Nephron (organoid): ENCODE data around the gene ODF2L.

Experiments
- H3K27ac Mint-ChIP-seq, 3 experiments: 2 replicates each; pipeline ENCODE4 v1.8.0; 2020; ENCODE audit warnings: mixed read lengths in 3 of 3, mild to moderate bottlenecking in 2 of 3, moderate library complexity in 1 of 3
- H3K27me3 Mint-ChIP-seq: 2 replicates; pipeline ENCODE4 v1.8.0; 2021; ENCODE audit warnings: low read depth, mild to moderate bottlenecking, moderate library complexity, mixed read lengths
- H3K36me3 Mint-ChIP-seq: 2 replicates; pipeline ENCODE4 v1.8.0; 2020; ENCODE audit warnings: low read depth, mixed read lengths
- H3K4me1 Mint-ChIP-seq: 2 replicates; pipeline ENCODE4 v1.8.0; 2020; ENCODE audit warnings: mixed read lengths
- H3K4me3 Mint-ChIP-seq, 3 experiments: 2 replicates each; pipeline ENCODE4 v1.8.0; 2020; ENCODE audit warnings: mild to moderate bottlenecking in 3 of 3, mixed read lengths in 3 of 3, moderate library complexity in 2 of 3
- H3K9me3 Mint-ChIP-seq: 2 replicates; pipeline ENCODE4 v1.8.0; 2020; ENCODE audit warnings: mixed read lengths
- TF ChIP-seq, protein P1 (sequence below), 3 experiments: fragments of 200-600 bp; sonication (generic); IDR thresholded peaks; one replicate each; pipeline ENCODE4 v1.5.0; 2021; ENCODE audit warnings: antibody characterized with exemption in 3 of 3; ENCODE audit not compliant: unreplicated experiment in 3 of 3

ODF2L gene

DNA sequence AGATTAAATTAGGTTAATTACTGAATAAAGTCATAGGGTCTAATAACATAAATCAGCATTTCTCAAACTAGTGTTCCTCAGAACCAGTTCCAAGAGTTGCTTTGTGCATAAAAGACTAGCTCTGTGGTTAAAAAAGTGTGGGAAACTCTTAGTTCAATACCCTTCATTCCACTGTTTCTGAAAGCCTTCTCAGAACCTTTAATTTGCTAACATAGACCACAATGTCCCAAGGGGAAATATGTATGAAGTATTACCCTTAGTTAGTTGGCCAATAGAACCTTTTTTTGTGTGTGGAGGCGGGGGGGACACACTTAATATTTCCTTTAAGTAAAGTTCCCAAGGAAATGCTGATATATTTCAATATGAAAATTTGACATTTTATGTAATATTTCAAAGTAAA lies 20.4 kb downstream of the ODF2L start:
- Mint-ChIP-seq H3K27me3 (no peaks in the 10 kb centered on the region), H3K27ac (no peak overlapping the region), H3K9me3 (peaks cover 20% of the 10 kb centered on the region), H3K4me3 (no peak overlapping the region), H3K4me1 (no peaks in the 10 kb centered on the region), H3K36me3 (peaks cover 60% of the 10 kb centered on the region)
- TF ChIP-seq, protein P1, sequence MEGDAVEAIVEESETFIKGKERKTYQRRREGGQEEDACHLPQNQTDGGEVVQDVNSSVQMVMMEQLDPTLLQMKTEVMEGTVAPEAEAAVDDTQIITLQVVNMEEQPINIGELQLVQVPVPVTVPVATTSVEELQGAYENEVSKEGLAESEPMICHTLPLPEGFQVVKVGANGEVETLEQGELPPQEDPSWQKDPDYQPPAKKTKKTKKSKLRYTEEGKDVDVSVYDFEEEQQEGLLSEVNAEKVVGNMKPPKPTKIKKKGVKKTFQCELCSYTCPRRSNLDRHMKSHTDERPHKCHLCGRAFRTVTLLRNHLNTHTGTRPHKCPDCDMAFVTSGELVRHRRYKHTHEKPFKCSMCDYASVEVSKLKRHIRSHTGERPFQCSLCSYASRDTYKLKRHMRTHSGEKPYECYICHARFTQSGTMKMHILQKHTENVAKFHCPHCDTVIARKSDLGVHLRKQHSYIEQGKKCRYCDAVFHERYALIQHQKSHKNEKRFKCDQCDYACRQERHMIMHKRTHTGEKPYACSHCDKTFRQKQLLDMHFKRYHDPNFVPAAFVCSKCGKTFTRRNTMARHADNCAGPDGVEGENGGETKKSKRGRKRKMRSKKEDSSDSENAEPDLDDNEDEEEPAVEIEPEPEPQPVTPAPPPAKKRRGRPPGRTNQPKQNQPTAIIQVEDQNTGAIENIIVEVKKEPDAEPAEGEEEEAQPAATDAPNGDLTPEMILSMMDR (IDR thresholded peaks at IDR 0.05; ENCODE audit: unreplicated experiment in 3 of 3): no peak

DNA sequence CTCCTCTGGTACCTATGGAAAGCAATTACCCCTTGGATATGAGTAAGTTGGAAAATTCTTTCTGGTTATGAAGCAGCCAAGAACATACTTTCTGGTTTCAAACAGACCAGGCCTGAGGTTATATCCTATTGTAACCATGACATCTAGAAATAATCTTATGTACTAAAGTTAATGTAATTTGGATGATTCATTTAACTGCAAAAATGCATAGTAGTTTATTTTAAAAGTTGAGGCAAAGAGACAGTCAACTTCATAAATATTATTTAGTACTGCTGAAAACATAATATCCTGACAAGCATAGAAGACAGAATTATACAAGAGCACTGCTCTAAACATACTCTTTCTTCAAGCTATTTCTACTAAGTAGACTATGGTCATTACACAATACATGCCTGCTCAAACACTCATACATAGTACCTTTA lies 25.5 kb downstream of the ODF2L start:
- H3K36me3 Mint-ChIP-seq: peaks cover 45% of the 10 kb centered on the region
- no peaks in the 10 kb centered on the region for H3K9me3 Mint-ChIP-seq
- H3K4me3 Mint-ChIP-seq: no peak overlapping the region
- H3K27me3 Mint-ChIP-seq: no peaks in the 10 kb centered on the region
- H3K27ac Mint-ChIP-seq: no peak overlapping the region
- TF ChIP-seq, protein P1 (IDR thresholded peaks at IDR 0.05; ENCODE audit: unreplicated experiment in 3 of 3): no peak
- H3K4me1 Mint-ChIP-seq: no peaks in the 10 kb centered on the region

GRCh38 chr1:86365896-86366295 lies 30.2 kb downstream of the ODF2L start:
- H3K36me3 Mint-ChIP-seq: peaks cover 26% of the 10 kb centered on the region
- H3K9me3 Mint-ChIP-seq: no peaks in the 10 kb centered on the region
- TF ChIP-seq, protein P1 (IDR thresholded peaks at IDR 0.05; ENCODE audit: unreplicated experiment in 3 of 3): no peak
- no peak overlapping the region for H3K27ac Mint-ChIP-seq
- no peaks in the 10 kb centered on the region for H3K27me3 Mint-ChIP-seq
- no peak overlapping the region for H3K4me3 Mint-ChIP-seq
- no peaks in the 10 kb centered on the region for H3K4me1 Mint-ChIP-seq

- no peak overlapping the region for H3K4me3 Mint-ChIP-seq
- no peaks in the 10 kb centered on the region for H3K4me1 Mint-ChIP-seq
- TF ChIP-seq, protein P1 (IDR thresholded peaks at IDR 0.05; ENCODE audit: unreplicated experiment in 3 of 3): no peak
- H3K27me3 Mint-ChIP-seq: no peaks in the 10 kb centered on the region
- H3K9me3 Mint-ChIP-seq: no peaks in the 10 kb centered on the region
- no peak overlapping the region for H3K27ac Mint-ChIP-seq
- H3K36me3 Mint-ChIP-seq: peaks cover 28% of the 10 kb centered on the region
Observed at GRCh38 chr1:86362807-86363206, 33.3 kb downstream of the ODF2L start.

GRCh38 chr1:86357796-86358195 lies 38.3 kb downstream of the ODF2L start:
- no peak overlapping the region for H3K4me3 Mint-ChIP-seq
- peaks cover 47% of the 10 kb centered on the region for H3K36me3 Mint-ChIP-seq
- no peaks in the 10 kb centered on the region for H3K27me3 Mint-ChIP-seq
- H3K9me3 Mint-ChIP-seq: no peaks in the 10 kb centered on the region
- H3K4me1 Mint-ChIP-seq: no peaks in the 10 kb centered on the region
- no peak overlapping the region for H3K27ac Mint-ChIP-seq
- TF ChIP-seq, protein P1 (IDR thresholded peaks at IDR 0.05; ENCODE audit: unreplicated experiment in 3 of 3): no peak

DNA sequence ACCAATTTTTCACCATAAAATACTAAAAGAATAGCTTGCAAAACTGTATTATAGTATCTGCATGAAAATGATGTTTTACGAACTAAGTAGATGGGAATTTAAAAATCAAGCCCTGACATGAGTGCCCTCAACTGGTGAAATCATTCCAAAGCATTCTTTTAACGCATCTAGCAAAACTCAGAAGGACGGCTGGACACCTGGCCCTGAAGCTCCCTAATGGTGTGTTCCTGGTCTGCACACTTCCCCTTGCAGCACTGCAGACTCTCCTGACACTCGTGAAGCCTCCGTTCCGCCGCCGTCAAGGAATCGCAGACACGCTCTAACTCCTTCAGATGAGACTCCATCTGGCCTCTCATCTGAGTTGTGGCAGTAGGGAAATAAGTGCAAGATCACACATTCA lies 39.9 kb downstream of the ODF2L start:
- Mint-ChIP-seq H3K36me3 (peaks cover 51% of the 10 kb centered on the region), H3K27me3 (no peaks in the 10 kb centered on the region), H3K4me1 (no peaks in the 10 kb centered on the region), H3K27ac (no peak overlapping the region), H3K9me3 (peaks cover 3% of the 10 kb centered on the region), H3K4me3 (no peak overlapping the region)
- TF ChIP-seq, protein P1 (IDR thresholded peaks at IDR 0.05; ENCODE audit: unreplicated experiment in 3 of 3): peak in 2 of 3 experiments; percentile 26 to 33
